Measurements from ENCODE around the gene TECPR2.

The TECPR2 gene

GRCh38 chr14:102479107-102479506 lies 116.4 kb downstream of the TECPR2 start:
- DNase-seq, result no peak

DNA sequence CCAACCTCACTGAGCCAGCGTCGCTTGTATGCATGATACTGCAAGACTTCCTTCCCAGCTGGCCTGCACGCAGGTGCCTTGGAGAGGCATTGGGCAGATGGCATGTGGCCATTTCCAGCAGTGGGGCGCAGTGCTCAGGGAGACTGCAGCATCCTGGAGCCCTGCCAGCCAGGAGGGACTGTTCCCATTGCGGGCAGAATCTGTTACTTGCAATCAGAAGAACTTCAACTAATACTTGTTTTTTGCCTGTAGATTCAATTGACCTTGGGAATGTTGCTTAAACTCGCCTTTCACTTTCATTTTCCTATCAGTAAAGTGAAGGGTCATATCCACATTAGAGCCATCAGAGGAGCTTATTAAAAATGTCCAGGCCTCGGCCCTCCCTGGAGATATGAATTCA lies 117.0 kb downstream of the TECPR2 start:
- DNase-seq, result no peak

- DNase-seq, result no peak
These were observed 118.6 kb downstream of the TECPR2 start for GRCh38 chr14:102481371-102481770.

- DNase-seq, result no peak
These were observed 119.1 kb downstream of the TECPR2 start for GRCh38 chr14:102481791-102482238.

DNA sequence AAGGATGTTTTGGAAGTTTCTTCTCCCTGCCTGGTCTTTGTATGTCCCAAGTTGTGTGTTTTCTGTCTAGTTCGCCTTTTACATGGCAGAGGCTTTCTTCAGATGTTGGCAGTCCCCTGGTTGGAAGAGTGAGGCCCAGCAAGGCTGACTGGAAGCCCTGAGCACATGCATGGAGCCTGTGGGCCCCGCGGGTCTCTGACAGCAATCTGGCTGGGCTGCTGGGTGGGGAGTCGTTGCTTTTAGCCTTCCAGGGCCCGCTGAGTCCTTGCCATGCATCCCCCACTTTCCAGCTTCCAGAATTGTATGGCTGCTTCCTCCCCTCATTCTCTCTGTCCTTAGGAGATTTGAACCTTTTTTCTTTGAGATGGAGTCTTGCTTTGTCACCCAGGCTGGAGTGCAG lies 121.6 kb downstream of the TECPR2 start:
- no peak for DNase-seq

DNA sequence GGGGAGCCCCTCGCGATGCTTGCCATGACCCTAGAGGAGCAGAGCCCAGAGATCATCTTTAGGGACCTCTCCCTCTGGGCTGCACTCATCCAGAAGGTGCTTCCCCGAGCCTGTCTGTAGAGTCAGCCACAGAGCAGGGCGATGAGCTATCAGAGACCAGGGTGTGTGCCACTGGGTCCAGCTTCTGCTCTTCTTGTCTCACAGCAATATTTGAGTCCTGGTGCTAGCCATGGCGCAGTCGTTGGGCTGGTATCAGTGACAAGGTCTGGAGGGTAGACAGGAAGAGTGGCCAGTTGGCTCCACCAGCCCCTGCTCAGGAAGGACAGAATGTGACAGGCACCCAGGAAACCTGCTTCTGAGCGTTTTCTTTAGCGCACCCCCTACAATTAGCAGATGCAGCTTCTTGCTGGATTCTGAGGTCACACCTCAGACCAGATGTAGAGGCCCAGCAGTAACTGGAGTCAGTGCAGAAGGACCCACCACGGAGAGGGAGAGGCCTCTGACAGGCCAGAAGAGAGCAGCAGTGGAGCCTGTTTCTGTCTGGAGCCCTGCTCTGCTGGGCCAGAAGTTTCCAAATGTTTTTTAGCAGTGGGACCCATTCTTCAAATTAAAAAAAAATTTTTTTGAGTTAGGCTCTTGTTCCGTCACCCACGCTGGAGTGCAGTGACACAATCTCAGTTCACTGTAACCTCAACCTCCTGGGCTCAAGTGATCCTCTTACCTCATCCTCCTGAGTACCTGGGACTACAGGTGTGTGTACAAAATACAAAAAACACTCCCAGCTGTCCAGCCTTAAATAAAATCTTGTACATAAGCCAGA lies 123.2 kb downstream of the TECPR2 start:
- DNase-seq, result no peak

- no peak for DNase-seq
These were observed 123.9 kb downstream of the TECPR2 start for GRCh38 chr14:102486513-102487203.

GRCh38 chr14:102487204-102487577 lies 124.5 kb downstream of the TECPR2 start:
- no peak for DNase-seq

- no peak for DNase-seq
These were observed 127.7 kb downstream of the TECPR2 start for GRCh38 chr14:102490456-102490855.

- no peak for DNase-seq
These were observed 128.6 kb downstream of the TECPR2 start for GRCh38 chr14:102491366-102491765.

DNA sequence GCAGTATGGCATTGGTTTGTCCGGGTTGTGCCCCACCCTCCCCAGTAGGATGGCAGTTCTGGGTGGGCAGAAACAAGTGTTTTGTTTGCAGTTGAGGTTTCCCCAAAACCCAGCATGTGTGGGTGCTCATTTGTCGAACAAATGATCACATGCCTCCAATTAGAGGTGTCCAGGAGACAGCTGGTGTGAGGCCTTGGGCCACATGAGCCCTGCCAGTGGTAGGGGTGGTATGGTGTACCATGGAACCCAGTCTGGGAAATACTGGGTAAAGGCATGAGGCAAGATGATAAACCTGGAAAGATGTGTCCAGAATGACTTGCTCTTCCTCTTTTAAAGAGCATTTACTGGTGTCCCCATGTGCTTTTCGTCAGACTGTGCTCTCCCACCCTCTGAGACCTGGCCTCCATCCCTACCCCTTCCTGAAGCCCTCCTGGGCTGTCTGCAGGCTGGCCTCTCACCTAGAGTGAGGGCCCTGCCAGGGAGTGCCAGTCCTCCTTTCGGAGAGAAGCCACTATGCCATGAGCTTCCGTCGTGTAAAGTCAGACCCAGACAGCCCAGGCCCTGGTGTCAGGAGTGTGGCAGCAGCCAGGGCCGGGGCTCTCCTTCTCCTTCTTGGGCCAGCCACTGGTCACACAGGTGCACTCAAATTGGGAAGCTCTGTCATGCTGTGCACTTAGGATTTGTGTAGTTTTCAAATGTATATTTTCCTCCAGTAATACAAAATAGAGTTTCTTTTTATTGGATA lies 129.2 kb downstream of the TECPR2 start:
- DNase-seq, result no peak

DNA sequence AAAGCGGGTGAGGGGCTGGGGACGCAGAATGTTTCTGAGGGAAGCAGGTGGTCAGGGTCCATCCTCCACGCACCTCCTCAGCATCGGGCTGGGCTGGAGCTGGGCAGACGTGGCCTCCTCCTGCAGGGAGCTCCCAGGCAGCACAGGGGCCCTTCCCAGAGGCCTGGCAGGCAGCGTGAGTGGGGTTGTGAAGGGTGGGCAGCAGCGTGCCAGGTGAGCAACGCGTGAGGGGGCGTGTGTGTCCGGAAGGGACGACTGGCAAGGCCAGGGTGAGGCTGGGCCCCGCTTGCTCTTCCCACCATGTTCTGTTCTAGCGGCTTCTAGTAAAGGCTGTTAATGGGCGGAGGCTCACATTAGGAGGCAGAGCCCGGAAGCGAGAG lies 129.8 kb downstream of the TECPR2 start:
- DNase-seq, result no peak

GRCh38 chr14:102493096-102493495 lies 130.4 kb downstream of the TECPR2 start:
- DNase-seq, result no peak

DNA sequence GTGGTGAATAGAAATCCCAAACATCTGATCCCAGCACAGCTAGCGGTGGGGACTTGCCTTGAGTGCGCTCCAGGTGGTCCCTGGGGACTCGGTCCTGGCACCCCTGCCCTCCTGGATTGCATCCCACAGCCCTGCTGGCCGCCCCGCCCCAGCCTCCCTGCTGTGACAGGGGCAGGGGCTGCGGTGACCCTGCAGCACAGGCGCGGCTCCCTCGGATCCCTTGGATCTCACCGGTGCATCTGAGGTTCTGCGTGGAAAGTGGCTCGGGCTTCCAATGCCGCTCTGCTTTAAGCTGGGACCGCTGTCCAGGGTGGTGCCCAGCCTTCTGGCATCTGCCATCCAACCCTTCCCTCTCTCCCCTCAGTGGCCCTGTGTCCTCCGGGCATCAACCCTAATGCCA lies 130.8 kb downstream of the TECPR2 start:
- DNase-seq, result no peak

GRCh38 chr14:102495491-102496330 lies 133.0 kb downstream of the TECPR2 start:
- no peak for DNase-seq

DNA sequence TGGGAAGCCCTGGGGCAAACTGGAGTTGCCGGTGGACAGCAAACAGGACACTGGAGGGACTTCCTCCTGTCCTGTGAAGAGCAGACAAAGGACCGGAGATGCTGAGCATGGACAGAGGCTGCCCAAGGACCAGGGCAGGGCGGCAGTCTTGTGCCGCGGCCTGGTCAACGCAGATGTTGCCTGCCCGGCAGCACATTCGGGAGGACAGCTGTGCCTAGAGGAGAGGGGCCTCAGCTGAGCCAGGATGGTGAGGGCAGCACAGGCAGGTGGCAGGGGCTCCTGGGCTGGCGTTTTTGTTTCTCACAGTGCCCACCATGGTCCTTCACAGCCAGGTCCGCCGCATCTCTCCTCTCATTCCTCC lies 133.6 kb downstream of the TECPR2 start:
- DNase-seq, result no peak

DNA sequence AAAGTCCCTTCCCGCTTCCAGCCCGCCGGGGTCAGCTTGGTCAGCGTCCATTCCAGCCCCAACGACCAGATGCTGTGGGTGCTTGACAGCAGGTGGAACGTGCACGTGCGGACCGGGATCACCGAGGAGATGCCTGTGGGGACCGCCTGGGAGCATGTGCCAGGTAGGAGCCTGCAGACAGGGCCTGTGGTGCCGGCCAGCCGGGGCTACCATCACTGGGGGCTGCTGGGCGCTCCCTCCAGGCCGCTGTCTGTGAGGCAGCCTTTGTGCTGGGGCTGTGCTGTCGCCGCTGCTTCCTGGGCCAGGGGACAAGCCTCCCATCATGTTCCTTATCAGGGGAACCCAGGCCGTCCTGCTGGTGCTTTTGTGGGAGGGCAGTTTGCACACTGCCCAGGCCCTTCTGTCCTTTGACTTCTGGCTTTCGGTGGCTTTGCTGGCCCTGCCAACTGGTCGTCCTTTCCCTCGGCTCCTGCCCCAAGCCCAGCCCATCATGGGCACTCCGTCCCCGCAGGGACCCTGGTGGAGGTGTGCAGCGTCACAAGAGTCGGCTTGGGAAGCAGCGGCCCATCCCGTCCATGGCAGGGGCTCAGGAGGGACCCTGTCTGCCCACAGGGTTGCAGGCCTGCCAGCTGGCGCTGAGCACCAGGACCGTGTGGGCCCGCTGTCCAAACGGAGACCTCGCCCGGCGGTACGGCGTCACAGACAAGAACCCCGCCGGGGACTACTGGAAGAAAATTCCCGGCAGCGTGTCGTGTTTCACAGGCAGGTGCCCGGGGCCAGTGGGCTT lies 134.4 kb downstream of the TECPR2 start:
- no peak for DNase-seq

DNA sequence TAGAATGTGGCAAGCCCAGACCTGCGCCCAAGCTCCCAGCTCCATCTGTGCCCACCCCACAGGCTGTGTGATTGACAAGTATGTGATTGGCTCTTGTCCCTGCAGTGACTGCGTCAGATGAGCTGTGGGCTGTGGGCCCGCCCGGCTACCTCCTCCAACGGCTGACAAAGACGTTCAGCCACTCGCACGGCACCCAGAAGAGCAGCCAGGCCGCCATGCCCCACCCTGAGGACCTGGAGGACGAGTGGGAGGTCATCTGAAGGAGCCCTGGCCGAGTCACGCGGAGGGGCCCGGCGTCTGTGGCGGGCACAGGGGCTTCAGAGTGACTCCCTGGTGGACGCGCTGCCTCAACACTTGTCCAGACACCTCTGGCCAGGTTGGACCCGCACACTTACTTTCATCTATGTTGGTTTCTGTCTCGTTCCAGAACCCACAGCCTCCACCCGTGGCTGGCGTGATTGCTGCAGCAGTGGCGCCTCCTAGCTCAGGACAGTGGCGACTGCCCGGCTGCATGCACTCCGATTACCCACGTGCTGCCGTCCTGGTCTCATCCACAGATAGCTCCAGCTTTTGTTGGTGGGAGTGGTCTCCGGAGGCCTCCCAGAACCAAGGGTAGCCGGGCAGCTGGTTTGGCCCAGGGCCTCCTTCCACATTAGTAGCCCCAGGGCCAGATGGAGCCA lies 135.4 kb downstream of the TECPR2 start:
- DNase-seq, result no peak

DNA sequence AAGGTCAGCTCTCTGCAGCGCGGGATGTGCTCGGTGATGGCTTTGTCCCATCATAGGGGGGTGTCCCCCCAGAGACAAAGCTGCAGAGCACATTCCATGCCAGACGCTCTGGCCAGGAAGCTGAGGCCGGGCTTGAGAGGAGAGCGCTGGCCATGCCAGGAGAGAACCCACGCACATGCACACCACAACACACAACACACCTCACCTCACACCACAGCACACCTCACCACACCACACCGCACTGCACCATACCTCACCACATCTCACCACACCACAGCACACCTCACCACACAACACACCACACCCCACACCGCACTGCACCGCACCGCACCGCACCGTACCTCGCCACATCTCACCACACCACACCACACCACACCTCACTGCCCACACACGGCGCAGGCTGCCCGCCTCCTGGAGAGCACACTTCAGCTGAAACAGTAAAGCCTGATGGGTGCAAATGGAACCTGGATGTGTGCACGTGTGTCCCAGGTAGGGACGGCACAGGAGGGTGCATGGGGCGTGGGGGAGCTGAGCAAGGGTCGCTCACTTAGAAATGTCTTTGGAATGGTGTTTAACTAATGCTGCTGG lies 136.0 kb downstream of the TECPR2 start:
- no peak for DNase-seq

GRCh38 chr14:102499401-102500157 lies 136.8 kb downstream of the TECPR2 start:
- no peak for DNase-seq
